Adrenal gland (tissue), 12 donors: ENCODE measurements around the gene WWOX. TPM values are rescaled to one million over a fixed set of nuclear protein-coding genes. Genes with fewer than 3 reads are reported as not detected.
A peak's percentile ranks its signal among the peaks of the same experiment; 100 is the strongest.

Experiments used
- DNase-seq, 7 donors: peaks; one replicate each; pipeline ENCODE4 v3.0.0-alpha.2; 2019 to 2020
- H3K27ac ChIP-seq, 5 donors: fragments of 200-600 bp; sonication (generic) in 4 of 5; 1 replicate in 3 of 5; 2 replicates in 2 of 5; pipeline versions ENCODE4 v1.5.1 to v1.8.0; 2016 to 2020; ENCODE audit warnings: mild to moderate bottlenecking in 1 of 5
- H3K27me3 ChIP-seq: fragments of 200-600 bp; 2 replicates; pipeline ENCODE4 v1.8.0; 2021
- H3K36me3 ChIP-seq, 2 donors: fragments of 200-600 bp; replicated peaks in 1 of 2; 1 replicate in 1 of 2; 2 replicates in 1 of 2; pipeline versions ENCODE4 v1.5.1 to v1.8.0; 2018 to 2022
- H3K4me1 ChIP-seq, 2 donors: fragments of 200-600 bp; replicated peaks in 1 of 2; 1 replicate in 1 of 2; 2 replicates in 1 of 2; pipeline versions ENCODE4 v1.5.1 to v1.8.0; 2018 to 2021
- H3K4me3 ChIP-seq, 4 donors: fragments of 200-600 bp; sonication (generic) in 3 of 4; one replicate each; pipeline ENCODE4 v1.5.1; 2016 to 2018
- H3K9me3 ChIP-seq, 3 donors: fragments of 200-600 bp; sonication (generic) in 1 of 3; replicated peaks in 1 of 3; 1 replicate in 2 of 3; 2 replicates in 1 of 3; pipeline versions ENCODE4 v1.5.1 to v1.8.0; 2016 to 2021
- CTCF ChIP-seq, 6 experiments: fragments of 450-650 bp in 4 of 6; fragments of 200-600 bp in 2 of 6; sonication (generic) in 1 of 6; IDR thresholded peaks; 1 replicate in 5 of 6; 2 replicates in 1 of 6; pipeline versions ENCODE4 v1.5.1 to v1.8.0; 2016 to 2021; ENCODE audit warnings: antibody characterized with exemption in 6 of 6, mild to moderate bottlenecking in 2 of 6, moderate library complexity in 1 of 6
- POLR2A ChIP-seq, 2 donors: fragments of 450-650 bp; IDR thresholded peaks; one replicate each; pipeline ENCODE4 v1.6.1; 2017; ENCODE audit warnings: antibody characterized with exemption in 2 of 2, mild to moderate bottlenecking in 2 of 2, moderate library complexity in 1 of 2
- WGBS, 4 donors: extraction: QIAGEN DNeasy Blood & Tissue Kit in 2 of 4; methylation state at CpG; one replicate each; pipeline versions ENCODE4 v1.1.5 to v1.1.7; 2013 to 2017; 5-methylcytosine and 5-hydroxymethylcytosine counted together
- intact Hi-C, 2 donors: fragments of 100-400 bp; cut with DNase I; formaldehyde crosslinking; loops; one replicate each; pipeline versions ENCODE4 v1.14.1 to v1.15.0; 2022 to 2023
- polyA plus RNA-seq, 3 donors: library from polyadenylated mRNA; stranded (reverse); fragments of 200-250 nt in 2 of 3; fragments of 350-450 nt in 1 of 3; fragmentation: Illumina TruSeq in 1 of 3; extraction: RNeasy Lipid Tissue Mini Kit (QIAGEN cat#74804) in 1 of 3; gene quantifications; one replicate each; pipeline ENCODE4 v1.2.3, GENCODE V29; 2013 to 2014
- total RNA-seq, 9 donors: library from RNA; depleted of rRNA in 4 of 9; stranded (reverse); fragments of >200 nt in 4 of 9; fragments of 120-200 nt in 1 of 9; fragmentation: NEBNext Ultra II Directional in 1 of 9; extraction: Animal tissue kit (Norgen Biotek cat#: 25700) in 1 of 9; gene quantifications; one replicate each; pipeline versions ENCODE4 v1.1.0 to v1.2.4, GENCODE V29; 2013 to 2023
- donor health status: healthy with polysubstance abuse.
- donor health status: Bipolar disorder and iron deficiency.
- donor health status: DM: yes; HTN: yes; CAD: no.
- donor health status: DM: no; HTN: no; CAD: no.
- donor health status: DM: no; HTN: no; CAD: no.
- donor health status: DM: yes; HTN: yes; CAD: no.

Gene WWOX
- total and polyA plus RNA-seq, 12 donors, result 11.8 to 74.6 (median 20.5) TPM

GRCh38 chr16:79062821-79063220 is 963.4 kb downstream of the WWOX start:
- no peaks in the 10 kb centered on the region for H3K4me1 ChIP-seq
- H3K4me3 ChIP-seq, result no peak overlapping the region
- intact Hi-C loops, result no loop called here
- no peaks in the 10 kb centered on the region for H3K36me3 ChIP-seq
- peak in 1 of 7 donors; percentile 18 for DNase-seq
- H3K27me3 ChIP-seq, result no peaks in the 10 kb centered on the region
- TF ChIP-seq POLR2A (IDR thresholded peaks at IDR 0.05) (no peak), CTCF (IDR thresholded peaks at IDR 0.05) (no peak)
- H3K27ac ChIP-seq, result no peak overlapping the region
- 83 to 94% (median 89%) methylated on average over 6 of the region's 6 CpGs for WGBS, 4 donors
- H3K9me3 ChIP-seq, result no peaks in the 10 kb centered on the region

DNA sequence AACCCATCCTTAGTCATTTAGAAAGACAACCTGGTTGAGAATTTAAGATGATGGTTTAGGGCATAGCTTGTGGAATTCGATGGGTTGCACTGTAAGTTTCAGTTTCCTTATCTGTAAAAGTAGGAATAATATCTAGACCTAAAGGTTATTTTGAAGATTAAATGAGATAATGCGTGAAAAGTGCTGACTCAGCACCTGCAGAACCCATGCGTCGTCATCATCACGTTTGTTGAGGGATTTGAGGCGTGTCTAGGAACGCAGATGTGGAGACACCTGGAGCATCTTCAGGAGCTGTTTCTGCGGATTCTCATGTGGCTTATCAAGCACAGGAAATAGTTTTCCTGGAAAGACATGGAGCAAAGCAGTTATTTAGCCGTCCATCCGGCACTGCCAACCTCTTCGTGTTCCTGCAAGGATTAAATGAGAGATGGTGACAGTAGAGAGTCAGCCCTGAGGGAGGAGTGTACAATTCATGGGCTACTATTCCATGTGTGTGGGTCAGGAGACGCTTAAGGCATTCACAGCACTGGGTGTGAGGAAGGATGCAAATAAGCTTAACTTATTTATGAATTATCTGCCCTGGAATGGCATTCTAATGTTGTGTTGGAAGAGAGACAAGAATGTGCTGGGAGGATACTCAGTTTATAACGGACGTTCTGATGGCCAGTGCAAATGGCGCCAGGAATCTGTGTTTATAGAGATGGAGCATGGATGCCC is 965.0 kb downstream of the WWOX start:
- no peaks in the 10 kb centered on the region for H3K36me3 ChIP-seq
- H3K4me1 ChIP-seq, result no peaks in the 10 kb centered on the region
- no peak overlapping the region for H3K27ac ChIP-seq
- 81 to 85% (median 84%) methylated on average over 15 of the region's 15 CpGs for WGBS, 4 donors
- TF ChIP-seq CTCF (IDR thresholded peaks at IDR 0.05), result no peak
- no peak for TF ChIP-seq POLR2A (IDR thresholded peaks at IDR 0.05)
- intact Hi-C loops, result no loop called here
- H3K4me3 ChIP-seq, result no peak overlapping the region
- no peaks in the 10 kb centered on the region for H3K9me3 ChIP-seq
- no peak for DNase-seq
- H3K27me3 ChIP-seq, result no peaks in the 10 kb centered on the region

DNA sequence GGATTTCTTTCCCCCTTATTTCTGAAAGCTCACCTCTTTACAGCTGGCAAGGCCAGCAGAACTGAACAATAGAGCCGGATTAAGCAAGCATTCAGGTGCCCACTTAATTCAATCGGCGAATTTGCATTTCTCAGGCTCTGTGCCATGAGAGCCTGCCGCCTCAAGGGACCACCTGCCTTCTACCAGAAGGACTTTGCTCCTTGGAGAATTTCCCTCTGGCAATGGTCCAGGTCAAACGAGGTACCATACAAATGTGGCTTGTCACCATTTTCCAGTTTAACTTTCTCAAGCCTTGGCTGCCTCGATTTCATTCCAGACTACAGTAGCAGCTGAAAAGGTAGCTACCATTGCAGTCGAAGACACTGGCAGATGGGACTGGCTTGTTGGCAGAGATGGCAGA is 967.1 kb downstream of the WWOX start:
- no peaks in the 10 kb centered on the region for H3K36me3 ChIP-seq
- intact Hi-C loops, result no loop called here
- H3K9me3 ChIP-seq, result no peaks in the 10 kb centered on the region
- no peak overlapping the region for H3K4me3 ChIP-seq
- no peak overlapping the region for H3K27ac ChIP-seq
- TF ChIP-seq CTCF (IDR thresholded peaks at IDR 0.05), result no peak
- no peak for TF ChIP-seq POLR2A (IDR thresholded peaks at IDR 0.05)
- H3K4me1 ChIP-seq, result no peaks in the 10 kb centered on the region
- DNase-seq, result peak in 1 of 7 donors; percentile 22
- 85 to 92% (median 87%) methylated on average over 7 of the region's 7 CpGs for WGBS, 4 donors
- no peaks in the 10 kb centered on the region for H3K27me3 ChIP-seq

DNA sequence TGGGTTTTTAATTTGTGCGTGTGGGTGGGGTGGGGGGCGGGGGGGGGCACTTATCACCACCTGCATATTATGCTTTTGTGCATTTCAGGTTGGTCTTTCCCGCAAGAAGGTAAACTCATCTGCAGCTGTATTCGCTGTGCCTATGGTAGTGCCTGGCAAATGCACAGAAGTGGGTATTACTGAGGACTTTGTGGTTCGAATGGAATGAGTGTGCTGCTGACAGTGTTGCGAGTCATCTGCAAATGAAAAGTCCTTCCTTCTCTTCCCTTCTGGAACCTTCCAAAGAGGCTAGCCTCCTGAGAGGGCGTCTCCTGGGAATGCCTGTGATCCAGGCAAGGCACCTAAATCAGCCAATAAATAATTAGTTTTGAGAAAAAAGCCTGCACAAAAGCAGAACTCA is 968.1 kb downstream of the WWOX start:
- intact Hi-C loops, result no loop called here
- H3K4me3 ChIP-seq, result no peak overlapping the region

More for the DNA sequence above, 968.1 kb downstream of the WWOX start:
- Histone ChIP-seq H3K27ac (no peak overlapping the region), H3K27me3 (no peaks in the 10 kb centered on the region), H3K9me3 (no peaks in the 10 kb centered on the region), H3K36me3 (no peaks in the 10 kb centered on the region), H3K4me1 (no peaks in the 10 kb centered on the region)
- TF ChIP-seq CTCF (IDR thresholded peaks at IDR 0.05) (no peak), POLR2A (IDR thresholded peaks at IDR 0.05) (no peak)
- 78 to 90% (median 88%) methylated on average over 7 of the region's 7 CpGs for WGBS, 4 donors
- no peak for DNase-seq
